GM18508 (cell line): ENCODE data around the gene CASK.
"Not testable (repeated sequence)": the region's sequence is repeated elsewhere in the genome, so short reads cannot be mapped to it uniquely, and the experiment has no call there.

Source experiments
- ATAC-seq: cut with Tn5 transposase; IDR thresholded peaks from one replicate; pipeline ENCODE4 v1.9.1; 2021; ENCODE audit warnings: moderate number of reproducible peaks; ENCODE audit not compliant: insufficient read depth, unreplicated experiment

Gene CASK

GRCh38 chrX:41529221-41529620 is 394.1 kb downstream of the CASK start:
- no peak for ATAC-seq

- ATAC-seq, result no peak
These were observed 394.6 kb downstream of the CASK start for GRCh38 chrX:41528784-41529183.

DNA sequence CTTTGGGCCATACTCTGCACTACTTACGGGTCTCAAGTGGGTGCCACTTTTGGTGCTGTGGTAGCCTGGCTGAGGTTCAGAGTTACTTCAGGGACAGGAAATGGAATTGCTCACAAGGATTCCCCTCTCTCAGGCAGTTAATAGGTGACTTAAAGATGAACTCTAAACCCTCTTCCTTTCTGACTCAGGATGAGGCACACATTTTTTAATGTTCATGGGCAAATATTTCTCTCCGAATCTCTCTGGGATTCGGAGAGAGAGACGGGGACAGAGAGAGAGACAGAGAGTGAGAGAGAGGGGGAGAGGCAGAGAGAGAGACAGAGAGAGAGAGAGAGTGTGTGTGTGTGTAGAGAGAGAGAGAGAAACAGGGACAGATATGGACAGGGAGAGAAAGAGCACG is 396.4 kb downstream of the CASK start:
- no peak for ATAC-seq

DNA sequence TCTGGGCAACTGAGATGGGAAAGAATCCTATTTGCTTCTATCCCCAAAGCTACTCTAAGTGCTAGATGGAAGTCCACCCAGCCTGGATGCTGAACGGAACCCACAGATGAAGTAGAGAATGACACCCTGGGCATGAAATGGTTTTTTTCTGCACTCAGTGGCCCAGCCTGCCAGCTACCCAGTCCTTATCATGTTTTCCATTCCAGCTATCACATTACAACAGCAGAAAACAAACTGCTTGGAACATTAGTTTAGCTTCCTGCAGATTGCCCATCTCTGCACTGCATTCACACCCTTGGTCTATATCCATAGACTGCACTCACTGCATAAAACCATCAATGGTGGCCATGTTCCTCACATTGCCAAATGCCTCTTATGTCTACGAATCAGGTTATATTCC is 397.1 kb downstream of the CASK start:
- no peak for ATAC-seq

DNA sequence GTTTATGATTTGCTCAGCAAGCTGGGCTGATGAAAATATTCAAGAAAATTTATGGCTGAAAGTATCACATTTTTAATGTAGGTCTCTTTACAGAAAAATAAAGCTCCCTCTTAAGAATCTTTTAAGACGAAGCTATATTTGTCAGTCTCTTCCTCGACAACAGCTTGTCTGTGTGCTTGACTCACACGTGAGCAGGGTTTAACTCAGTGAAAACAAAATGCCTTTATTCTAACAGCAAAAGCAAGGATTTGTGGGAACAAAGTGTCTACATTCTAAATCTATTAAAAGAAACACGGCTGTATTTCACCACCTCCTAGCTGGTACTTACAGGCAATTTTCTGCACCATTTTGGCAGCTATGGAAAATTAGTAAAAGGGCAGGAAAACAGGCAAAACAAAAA is 400.7 kb downstream of the CASK start:
- no peak for ATAC-seq

GRCh38 chrX:41522081-41522480 is 401.3 kb downstream of the CASK start:
- ATAC-seq, result no peak

DNA sequence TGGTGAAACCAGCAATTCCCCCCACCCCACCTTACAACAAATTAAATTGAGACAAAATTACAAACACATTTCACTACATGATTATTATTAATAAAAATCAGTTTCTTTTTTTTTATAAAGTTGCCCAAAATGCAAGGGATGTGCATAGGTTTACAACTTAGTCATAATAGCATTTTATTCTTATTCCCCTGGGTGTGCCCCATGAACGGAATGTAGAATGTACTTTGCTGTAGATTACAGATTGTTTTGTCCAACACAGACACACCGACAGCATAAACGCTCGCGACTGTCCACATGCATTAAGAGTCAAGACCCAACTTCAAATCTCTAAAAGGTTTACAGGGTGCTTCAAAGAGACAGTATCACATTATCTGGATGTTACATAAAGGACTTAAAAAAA is 403.9 kb downstream of the CASK start:
- ATAC-seq, result no peak

DNA sequence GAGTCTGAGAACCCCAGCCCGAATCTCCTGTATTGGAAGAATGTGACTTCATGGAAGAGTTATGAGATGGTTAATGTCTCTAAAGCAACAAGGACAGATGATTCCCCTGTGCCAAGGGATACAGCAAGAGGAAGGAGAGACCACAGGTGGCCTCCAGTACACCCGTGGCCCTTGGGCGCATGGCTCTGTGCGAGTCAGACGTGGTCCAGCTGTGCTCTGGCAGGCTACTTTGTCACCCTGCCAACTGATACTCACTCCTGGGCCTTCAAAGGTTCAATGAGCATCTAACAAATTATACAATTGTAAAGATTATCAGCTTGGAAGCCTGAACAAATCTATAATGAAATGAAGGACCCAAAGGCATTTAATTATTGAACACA is 404.5 kb downstream of the CASK start:
- no peak for ATAC-seq

- ATAC-seq, result no peak
These were observed 405.1 kb downstream of the CASK start for GRCh38 chrX:41518127-41518840.

- ATAC-seq, result no peak
These were observed 406.2 kb downstream of the CASK start for GRCh38 chrX:41516999-41517765.

GRCh38 chrX:41516456-41516855 is 406.9 kb downstream of the CASK start:
- no peak for ATAC-seq

DNA sequence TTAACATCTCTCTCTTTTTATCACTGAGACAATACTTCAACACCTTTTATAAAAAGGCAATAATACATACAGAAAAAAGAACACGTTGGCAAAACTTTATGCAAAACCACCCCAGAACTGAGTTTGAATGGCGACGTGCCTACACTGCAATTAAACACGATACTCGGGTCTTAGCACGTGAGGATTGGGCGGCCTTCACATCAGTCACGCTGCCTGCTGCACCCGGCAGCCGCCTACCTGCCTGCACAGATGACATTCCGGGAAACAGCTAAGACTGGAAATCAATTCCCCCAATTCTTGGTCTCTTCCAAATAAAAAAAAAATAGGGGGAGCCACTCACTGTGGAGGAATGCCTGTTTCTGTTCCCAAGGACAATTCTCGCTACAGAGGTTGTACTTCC is 408.0 kb downstream of the CASK start:
- no peak for ATAC-seq

GRCh38 chrX:41514179-41514578 is 409.2 kb downstream of the CASK start:
- ATAC-seq, result no peak

DNA sequence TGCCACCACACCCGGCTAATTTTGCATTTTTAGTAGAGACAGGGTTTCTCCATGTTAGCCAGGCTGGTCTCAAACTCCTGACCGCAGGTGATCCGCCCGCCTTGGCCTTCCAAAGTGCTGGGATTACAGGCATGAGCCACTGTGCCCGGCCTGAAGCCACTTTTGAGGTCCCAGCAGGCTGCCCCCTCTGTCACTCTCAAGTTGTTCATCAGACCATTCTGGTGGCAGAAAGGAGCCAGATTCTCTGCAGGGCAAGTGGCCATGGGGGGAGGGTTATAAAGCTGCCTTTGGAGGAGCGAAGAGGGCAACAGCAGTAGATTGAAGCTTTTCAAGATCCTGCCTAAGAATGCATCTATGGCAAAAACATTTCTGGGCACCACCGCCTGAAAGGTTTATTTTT is 410.5 kb downstream of the CASK start:
- ATAC-seq, result not testable (repeated sequence)

DNA sequence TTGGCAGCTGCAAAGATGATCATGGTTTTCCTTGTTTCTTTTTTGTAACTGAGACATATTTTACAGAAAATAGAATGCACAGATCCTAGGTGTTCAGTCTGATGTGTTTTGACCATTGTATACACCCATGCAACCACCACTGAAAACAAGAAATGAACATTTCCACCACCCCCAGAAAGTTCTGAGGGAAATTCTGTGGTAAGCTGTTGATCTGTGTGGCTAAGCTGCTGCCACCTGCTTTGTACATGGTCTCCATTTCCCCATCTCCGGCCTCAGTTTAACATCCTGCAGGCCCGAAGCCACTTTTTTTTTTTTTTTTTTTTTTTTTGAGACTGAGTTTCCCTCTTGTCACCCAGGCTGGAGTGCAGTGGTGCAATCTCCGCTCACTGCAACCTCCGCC is 411.0 kb downstream of the CASK start:
- ATAC-seq, result no peak

- no peak for ATAC-seq
These were observed 415.4 kb downstream of the CASK start for GRCh38 chrX:41507919-41508318.

DNA sequence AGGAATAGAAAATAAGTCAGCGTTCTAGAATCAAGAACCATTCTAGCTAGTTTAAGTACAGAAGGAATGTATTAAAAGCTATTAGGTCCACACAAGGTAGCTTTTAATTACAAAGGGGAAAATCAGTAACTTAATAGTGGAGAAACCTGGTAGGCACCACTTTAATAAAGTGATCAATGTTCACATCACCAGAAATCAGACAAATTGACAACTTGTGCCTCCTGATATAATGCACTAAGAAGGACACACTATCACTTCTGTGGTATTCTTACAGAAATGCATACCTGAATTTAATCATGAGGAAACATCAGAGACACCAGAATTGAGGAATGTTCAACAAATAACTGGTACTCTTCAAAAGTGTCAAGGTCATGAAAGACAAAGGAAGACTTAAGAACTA is 421.4 kb downstream of the CASK start:
- ATAC-seq, result no peak

DNA sequence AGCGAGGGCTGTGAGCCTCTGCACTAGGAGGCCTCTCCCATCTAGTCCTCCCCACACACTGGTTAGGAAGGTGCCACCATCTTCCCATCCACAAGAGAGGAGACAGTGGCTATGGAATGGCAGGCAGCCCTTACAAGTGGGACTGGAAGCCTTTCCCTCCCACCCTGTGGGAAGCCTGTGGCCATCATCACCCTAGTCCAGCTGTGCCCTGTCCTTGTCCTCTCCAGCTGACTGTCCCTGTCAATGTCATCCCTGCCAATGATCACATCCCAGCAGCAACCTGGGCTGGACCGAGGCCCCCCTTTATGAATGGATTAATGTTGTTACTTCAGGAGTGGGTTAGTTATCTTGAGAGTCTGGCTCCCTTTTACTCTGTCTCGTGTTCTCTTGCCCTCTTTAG is 423.4 kb downstream of the CASK start:
- ATAC-seq, result no peak

DNA sequence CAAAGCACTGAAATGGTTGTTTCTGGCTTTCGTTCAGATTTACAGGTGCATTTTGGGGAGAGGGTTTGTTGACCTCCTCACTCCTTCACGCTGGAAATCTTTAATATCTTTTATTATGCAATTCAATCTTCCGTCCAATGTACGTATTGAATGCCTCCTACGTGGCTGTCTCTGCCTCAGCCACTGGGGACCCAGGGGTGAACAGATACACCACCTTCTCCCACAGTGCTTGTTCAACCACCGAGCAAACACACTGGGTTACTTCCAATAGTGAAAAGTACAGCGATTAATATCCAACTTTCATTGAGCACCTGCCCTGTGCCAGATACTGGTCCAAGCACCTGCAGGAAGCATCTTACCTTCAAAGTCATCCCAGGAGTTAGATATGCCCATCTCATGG is 424.2 kb downstream of the CASK start:
- no peak for ATAC-seq

- ATAC-seq, result no peak
These were observed 431.9 kb downstream of the CASK start for GRCh38 chrX:41491267-41492004.

DNA sequence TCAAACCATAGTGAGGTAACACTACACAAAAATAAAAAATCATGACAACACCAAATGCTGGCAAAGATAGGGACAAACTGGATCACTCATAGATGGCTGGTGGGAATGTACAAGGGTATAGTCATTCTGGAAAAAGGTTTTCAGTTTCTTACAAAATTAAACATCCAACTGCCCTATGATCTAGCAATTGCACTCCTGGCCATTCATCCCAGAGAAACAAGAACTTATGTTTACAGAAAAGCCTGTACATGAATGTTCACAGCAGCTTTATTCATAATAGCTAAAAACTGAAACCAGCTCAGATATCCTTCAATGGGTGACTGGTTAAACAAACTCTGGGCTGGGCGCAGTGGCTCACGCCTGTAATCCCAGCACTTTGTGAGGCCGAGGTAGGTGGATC is 432.9 kb downstream of the CASK start:
- no peak for ATAC-seq
